Right kidney (tissue), 1 donor: Measurements from ENCODE around the gene PSME2.
"Not testable (repeated sequence)": the region's sequence is repeated elsewhere in the genome, so short reads cannot be mapped to it uniquely, and the experiment has no call there.

ENCODE experiments used
- DNase-seq: peaks from one replicate; pipeline ENCODE4 v3.0.0-alpha.2; 2016

PSME2 gene

DNA sequence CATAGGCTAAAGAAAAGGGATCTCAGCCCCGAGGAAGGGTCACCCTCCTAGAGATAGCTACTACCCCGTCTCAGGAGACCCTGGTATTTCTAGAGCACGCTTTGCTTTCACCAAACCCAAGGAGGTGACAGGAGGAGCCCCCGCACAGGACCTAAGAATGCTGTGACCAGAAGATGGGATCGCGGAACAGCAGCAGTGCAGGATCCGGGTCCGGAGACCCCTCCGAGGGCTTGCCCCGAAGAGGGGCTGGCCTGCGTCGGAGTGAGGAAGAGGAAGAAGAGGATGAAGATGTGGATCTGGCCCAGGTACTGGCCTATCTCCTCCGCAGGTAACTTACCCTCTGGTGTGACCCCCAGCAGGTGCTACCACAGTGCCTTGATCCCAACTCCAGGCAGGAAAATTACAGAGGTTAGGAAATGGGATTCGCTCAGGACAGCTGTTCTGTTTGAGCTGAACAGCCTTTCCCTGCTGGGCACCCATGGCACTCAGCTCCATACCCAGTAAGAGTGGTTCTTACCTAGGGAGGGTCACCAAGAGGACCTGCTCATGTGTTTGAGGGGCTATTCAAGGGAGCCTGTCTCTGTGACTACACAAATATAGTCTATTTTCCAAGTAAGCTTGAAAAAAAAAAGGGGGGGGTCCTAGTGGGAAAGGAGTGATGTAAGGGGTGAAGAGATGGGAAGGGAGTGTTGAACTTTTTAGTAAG lies 30.8 kb downstream of the PSME2 start:
- no peak for DNase-seq

DNA sequence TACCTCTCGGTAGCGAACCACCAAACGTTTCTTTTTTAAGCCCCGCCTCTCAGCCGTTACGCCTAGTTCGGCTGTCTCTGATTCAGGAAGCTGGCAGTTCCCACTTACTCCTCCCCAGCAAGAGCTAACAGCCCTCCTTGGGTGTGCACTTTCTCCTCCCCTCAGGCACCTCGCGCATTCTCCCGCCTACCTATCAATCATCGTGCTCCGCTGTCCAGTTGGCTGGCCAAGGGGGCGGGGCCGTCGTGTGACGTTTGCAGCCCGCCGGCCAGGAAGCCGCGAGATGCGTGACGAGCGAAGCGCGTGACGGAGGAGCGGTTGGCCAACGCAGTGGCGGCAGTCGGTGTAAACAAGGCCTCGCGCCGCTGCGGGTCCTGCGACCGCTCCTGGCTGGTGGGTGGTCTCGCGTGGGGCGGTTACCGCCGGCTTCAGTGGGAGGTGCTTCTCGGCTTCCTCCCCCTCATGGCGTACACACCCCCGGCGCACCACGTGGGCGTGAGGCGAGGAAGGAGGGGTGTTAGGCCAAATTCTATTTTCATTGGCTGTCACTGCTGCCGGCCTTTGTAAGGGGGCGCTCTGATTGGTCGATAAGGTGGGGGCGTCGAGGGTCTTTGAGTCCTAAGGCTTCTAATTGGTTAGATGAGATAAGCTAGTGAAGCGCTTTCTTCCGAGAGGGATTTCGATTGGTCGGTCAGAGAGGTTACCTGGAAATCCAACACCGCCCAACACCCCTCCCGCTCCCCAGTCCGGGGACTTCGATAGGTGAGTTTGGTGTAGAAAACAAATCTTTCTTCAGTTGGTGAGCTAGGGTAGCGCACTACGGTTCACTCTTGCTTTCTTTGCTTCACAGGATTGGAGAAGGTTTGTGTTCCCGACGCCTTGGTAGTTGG lies 31.6 kb downstream of the PSME2 start, which contains the start of the genes DCAF11 and NRL:
Gene DCAF11 (plus strand): TSS at position 246 of the 890 bp plus-strand sequence. CDS start 818 bp downstream, outside the sequence.
Gene NRL (minus strand): TSS at position 418 of the 890 bp plus-strand sequence. CDS start 32,101 bp downstream, outside the sequence.
- DNase-seq = peak; percentile 100

DNA sequence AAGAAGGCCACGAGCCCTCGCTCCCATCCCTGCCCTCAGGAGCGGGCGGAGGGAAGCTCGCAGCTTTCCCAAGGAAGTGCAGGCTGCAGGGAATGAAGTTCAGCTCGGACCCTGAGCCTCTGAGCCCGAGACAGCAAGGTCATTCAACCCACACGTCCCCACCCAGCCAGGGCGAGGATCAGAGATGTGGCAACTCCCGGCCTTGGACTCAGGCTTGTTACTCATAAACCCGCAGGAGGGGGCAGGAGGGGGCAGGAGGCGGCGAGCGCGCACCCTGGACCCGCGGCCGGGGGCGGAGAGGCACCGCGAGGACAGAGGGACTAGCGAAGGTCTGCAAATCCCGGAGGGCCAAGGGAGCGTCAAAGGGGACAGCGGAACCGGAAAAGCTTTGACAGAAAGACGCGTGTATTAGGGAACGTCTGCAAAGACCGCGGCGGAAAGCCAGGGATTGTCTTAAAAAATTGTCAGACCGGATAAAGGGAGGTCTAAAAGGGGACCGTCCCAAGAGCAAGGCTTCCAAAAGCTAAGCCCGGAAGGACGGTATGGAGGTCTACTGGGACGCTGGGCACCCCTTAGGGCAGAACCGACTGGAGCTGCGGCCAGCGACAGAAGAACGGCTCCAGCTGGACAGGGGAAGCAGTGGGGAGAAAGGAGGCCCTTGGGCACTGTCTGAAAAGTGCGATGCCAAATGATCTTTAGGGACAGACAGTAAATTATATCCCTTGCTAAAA lies 32.4 kb downstream of the PSME2 start:
- peak; percentile 94 for DNase-seq

DNA sequence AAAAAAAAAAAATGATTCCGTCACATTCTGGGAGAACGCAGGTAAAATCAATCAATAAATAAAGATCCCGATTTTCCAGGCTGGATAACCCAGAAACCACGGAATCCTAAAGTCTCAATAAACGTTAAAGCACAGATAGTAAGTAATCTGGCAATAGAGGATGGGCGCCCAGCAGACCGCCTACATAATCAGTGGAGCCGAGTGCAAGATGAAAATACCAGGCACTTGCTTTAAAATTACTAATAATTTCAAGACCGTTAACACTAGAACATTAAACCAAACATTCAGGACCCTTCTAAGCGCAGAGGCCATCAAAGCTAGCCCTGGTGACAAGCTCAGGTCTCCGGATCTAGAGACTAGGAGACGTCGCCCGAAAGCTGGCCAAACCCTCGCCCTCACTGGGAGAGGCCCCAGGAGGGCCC lies 33.0 kb downstream of the PSME2 start:
- no peak for DNase-seq

DNA sequence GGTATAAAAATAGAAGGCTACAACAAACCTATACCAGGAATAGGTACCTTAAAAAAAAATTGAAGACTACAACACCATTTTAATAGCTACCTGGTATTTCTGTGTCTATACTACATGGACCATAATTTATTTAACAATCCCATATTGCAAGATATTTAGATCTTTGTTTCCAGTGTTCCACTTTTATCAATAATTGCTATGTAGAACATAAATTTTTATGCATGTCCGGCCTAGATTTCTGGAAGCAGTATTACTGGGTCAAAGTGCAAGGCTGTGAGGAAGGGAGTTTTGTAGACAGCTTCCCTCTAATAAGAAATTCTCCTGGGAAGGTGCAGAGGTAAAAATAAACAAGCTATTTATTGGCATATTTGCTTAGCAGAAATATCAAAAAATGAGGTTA lies 35.9 kb downstream of the PSME2 start:
- no peak for DNase-seq

DNA sequence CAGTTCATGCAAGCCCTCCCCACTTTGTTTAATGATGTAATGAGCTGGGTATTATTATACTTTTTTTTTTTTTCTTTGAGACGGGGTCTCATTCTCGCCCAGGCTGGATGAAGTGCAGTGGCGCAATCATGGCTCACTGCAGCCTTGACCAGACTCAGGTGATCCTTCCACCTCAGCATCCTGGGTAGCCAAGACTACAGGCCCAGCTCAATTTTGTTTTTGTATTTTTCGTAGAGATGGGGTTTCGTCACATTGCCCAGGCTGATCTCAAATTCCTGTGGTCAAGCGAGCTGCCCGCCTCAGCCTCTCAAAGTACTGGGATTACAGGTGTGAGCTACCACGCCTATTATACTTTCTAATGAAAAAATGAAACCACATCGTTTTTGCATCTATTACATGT lies 36.4 kb downstream of the PSME2 start:
- DNase-seq = no peak

DNA sequence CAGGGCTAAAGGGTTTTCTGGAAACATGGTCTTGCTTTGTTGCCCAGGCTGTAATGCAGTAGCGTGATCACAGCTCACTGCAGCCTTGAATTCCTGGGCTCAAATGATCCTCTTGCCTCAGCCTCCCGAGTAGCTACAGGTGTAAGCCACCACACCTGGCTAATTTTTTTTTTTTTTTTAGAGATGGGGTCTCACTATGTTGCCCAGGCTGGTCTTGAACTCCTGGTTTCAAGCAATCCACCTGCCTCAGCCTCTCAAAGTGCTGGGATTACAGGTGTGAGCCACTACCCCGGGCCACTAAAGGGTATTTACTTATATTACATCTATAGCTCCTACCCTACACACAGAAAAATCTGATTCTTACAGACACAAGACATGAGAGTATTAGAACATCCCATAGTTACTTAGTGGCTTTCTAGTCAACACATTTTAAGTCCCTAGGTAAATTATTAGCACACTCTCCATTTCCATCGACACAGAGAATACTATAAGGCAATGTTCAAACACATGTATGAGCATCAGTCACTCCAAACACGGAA lies 38.0 kb downstream of the PSME2 start:
- DNase-seq = no peak

DNA sequence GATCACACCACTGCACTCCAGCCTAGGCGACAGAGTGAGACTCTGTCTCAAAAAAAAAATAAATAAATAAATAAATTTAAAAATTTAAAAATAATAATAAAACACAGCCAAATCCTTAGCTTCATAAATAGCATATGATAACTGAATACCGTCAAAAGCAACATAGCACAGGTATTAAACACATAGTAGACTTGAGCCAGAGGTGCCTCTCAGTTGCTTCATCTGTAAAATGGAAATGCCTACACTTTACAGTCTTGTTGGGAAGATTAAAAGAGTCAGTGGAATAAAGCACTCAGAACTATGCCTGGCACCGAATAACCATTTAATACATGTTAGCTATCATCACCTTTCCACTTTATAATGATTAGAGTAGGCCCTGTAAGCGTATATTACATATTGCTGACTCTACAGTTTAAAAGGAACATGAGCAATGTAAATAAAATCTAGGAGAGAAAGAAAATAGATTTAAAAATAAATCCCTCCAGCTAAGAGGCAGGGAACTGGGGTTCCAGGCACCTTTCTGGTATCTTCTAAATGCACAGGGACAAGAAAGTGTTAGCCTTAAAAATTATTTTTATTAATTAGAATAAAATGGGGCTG lies 39.6 kb downstream of the PSME2 start:
- DNase-seq = no peak

DNA sequence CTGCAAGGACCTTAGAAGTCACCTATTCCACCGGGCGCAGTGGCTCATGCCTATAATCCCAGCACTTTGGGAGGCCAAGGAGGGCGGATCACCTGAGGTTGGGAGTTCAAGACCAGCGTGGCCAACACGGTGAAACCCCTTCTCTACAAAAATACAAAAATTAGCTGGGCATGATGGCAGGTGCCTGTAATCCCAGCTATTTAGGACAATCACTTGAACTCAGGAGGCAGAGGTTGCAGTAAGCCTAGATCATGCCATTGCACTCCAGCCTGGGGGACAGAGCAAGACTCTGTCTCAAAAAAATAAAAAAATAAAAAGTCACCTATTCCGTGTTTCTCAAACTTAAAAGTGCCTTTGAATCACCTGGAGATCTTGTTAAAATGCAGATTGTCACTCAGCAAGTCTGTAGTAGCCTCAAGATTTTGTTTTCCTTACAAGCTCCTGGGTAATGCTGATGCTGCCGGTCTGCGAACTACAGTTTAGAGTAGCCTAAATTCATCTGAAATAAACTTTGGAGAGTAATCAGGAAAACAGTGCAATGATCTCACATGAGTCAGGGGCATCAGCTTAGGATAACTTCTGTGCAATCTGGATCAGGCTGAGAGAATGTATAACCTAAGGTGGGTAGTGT lies 40.7 kb downstream of the PSME2 start:
- not testable (repeated sequence) for DNase-seq

DNA sequence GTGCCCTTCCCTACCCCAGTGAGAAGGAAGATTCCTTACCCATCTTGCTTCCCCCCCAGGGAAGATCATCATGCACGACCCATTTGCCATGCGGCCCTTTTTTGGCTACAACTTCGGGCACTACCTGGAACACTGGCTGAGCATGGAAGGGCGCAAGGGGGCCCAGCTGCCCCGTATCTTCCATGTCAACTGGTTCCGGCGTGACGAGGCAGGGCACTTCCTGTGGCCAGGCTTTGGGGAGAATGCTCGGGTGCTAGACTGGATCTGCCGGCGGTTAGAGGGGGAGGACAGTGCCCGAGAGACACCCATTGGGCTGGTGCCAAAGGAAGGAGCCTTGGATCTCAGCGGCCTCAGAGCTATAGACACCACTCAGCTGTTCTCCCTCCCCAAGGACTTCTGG lies 43.0 kb downstream of the PSME2 start:
- no peak for DNase-seq

DNA sequence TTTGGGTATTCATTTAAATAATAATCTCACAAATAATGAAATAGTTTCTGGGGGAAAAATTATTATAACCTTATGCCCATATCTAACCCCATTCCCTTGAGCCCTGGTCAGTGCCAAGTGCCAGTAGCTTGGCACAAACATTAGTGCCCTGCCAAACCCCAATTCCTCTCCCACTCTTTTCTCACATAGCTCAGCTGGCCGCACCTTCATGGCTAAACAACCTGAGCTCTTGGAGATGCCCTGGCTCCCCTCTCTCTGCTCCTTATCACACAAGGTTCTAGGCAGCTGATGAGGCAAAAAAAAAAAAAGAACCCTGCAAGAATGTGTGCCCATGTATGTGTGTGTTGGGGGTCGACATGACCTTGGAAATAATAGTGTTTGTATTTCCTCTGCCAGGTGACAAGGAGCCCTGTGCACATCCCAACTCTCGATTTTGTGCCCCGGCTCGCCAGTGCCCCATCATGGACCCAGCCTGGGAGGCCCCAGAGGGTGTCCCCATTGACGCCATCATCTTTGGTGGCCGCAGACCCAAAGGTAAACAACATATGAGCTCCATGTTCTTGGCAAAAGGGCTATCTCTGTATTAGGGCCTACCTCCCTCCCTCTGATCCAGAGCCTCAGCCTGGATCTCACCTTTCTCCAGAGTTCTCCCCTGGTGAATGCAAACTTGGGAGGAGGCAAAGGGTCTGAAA lies 43.9 kb downstream of the PSME2 start:
- no peak for DNase-seq

DNA sequence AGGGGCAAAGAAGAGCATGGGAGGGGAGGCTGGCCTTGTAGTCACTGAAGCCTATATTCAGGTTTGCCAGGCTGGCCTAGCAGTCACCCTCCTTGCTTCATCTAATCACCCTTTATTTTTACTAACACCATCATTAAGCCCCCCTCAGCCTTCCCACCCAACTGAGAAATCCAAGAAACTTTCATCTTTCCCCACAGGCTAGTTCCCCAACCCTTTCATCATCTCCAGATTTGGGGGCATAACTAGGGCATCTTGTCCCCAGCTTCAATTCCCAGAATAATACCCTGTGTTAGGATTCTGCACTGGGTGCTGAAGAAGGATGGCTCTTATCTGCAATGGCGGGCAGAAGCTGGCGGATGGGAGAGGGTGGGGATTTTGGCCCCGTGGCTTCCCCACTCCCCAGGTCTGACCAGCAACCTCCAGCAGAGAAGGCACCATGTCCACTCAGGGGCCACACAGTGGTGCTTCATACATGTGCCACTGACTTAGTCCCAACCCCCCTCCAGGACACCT lies 45.4 kb downstream of the PSME2 start:
- DNase-seq = no peak

DNA sequence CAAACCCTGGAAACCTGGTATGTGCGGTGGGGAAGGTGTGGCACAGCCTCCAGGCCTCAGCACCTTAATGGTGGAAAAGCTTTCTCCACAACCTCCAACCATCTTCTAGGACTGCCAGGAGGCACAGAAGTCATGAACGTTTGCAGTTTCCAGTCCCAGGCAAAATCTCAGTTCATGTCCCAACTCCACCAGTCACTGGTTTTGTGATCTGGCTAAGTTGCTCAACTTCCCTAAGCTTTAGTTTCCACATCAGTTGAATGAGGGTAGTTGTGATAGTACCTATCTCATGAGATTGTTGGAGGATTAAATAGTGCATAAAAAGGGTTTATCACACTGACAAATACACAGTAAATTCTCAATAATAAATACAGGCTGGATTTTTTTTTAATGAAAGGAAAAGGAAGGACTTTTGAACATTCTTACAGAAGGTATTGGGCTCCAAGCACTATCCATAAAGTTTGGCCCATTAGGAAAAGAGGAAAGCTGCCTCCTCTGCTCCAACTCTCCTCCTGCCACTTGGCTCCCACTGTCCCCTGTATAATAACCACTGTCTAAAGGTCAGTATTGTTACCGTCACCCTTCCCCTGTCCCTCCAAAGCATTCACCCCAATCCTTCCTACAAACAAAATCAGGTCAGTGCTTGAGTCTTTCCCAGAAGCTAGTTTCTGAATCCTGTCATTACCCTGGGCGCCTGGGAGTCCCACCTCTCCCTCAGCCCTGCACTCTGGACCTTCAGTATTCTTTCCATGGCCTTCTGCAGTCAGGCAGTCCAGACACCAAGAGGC lies 46.0 kb downstream of the PSME2 start:
- no peak for DNase-seq

DNA sequence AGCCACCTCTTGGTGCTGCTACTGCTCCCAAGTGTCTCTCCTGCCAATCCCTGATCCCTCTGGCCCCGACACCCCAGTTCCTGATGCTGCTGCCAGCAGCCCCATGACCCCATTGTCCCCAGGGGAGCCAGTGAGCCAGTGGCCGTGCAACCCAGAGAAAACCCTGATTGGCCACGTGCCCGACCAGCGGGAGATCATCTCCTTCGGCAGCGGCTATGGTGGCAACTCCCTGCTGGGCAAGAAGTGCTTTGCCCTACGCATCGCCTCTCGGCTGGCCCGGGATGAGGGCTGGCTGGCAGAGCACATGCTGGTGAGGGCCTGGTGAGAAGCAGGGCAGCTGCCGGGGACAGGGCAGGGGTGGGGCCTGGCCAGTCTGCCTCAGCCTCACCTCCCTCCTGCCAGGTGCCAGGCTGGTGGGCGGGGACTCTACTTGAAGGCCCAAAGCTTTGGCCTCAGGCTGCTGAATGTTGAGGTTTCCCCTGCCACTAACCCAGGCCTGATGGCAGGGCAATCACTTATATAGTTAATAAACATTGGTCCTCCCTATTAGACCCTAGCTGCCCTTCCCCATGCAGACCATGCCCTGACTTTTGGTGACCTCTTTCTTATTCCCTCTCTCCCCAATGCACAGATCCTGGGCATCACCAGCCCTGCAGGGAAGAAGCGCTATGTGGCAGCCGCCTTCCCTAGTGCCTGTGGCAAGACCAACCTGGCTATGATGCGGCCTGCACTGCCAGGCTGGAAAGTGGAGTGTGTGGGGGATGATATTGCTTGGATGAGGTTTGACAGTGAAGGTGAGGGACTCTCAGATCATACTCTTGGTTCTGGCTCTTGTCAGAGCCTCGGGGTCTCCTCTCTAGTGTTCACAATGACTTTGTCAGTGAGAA lies 47.2 kb downstream of the PSME2 start:
- DNase-seq = no peak

DNA sequence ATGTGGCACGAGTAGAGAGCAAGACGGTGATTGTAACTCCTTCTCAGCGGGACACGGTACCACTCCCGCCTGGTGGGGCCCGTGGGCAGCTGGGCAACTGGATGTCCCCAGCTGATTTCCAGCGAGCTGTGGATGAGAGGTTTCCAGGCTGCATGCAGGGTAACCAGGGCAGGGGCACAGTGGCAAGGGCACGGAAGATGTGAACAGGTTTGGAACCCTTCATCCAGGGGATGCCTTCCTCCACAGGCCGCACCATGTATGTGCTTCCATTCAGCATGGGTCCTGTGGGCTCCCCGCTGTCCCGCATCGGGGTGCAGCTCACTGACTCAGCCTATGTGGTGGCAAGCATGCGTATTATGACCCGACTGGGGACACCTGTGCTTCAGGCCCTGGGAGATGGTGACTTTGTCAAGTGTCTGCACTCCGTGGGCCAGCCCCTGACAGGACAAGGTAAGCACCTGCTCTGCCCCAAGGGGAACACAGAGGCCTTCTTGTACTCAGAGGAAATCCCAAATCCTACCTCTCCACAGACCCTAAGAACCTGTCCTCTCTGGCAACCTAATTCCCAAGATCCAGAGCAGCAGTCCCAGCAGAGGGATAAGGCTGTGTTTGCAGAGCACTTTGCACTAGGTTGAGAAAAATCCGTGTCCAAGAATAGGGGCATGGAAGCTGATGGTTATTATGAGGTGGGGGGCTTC lies 48.0 kb downstream of the PSME2 start:
- no peak for DNase-seq

DNA sequence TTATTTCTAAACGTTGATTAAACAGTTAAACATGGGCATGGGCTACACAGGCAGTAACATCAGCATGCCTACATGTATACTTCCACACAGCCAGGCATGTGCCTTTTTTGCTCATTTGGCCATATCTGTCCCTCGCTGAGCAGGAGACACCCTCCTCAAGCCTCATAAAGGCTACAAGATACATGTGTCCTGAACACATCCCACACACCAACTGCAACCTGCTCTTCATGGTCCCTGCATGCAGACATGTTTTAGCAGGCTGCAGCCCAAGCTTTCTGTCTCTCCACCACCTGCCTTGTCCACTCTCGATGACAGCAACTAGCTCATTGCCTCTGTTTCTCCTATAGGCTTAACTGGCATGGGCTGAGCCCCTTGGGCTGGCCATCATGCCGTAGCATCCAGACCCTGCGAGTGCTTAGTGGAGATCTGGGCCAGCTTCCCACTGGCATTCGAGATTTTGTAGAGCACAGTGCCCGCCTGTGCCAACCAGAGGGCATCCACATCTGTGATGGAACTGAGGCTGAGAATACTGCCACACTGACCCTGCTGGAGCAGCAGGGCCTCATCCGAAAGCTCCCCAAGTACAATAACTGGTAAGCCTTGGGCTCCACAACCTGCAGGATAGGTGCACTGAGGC lies 49.7 kb downstream of the PSME2 start:
- no peak for DNase-seq

DNA sequence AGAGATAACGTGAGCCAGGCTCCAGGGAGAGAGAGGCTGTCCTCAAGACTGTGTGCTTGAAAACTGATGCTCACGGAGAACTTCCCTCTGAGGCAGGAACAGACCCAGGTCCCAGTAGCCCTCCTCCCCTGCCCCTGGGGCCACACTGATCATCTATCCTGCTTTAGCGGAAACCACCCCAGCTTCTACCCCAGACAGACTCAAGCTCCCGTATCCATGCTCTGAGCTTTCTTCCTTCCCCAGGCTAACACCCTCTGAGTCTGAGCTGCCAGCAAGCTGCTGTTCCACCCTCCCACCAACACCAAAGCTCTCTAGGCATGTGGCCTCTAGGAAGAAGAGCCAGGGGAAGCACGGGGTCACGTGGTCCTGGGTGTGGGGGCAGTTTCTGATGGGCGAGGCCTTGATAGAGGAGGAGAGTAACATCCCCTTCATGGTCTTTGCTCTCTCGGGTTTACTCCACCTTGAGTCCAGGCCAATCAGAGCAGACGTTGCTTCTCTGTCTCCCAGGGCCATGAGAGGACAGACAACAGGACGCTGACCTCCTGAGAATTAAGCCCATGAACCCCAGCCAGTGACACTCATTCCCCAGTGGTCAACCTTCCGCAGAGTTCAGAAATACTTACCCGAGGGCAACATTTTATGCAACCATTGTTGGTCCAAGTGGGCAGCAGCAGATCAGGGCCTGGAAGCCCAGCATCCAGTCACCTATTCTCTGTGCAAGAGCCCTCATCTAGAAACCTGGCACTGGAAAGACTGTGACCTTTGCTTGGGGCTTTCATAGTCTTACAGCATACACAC lies 50.9 kb downstream of the PSME2 start:
- peak; percentile 67 for DNase-seq
